Heart left ventricle (tissue), 16 donors: Measurements from ENCODE around the gene UFC1. TPM values are rescaled to one million over a fixed set of nuclear protein-coding genes. Genes with fewer than 3 reads are reported as not detected.

Experiments
- ATAC-seq, 4 donors: fragments of 200-7000 bp; cut with Tn5 transposase; one replicate each; pipeline ENCODE4 v1.9.1; 2020 to 2022; ENCODE audit warnings: moderate library complexity in 4 of 4, mild to moderate bottlenecking in 3 of 4, moderate number of reproducible peaks in 1 of 4
- DNase-seq, 5 donors: peaks; one replicate each; pipeline ENCODE4 v3.0.0-alpha.2; 2020
- H3K27ac ChIP-seq, 12 donors: fragments of 200-600 bp; sonication (generic) in 4 of 12; one replicate each; pipeline versions ENCODE4 v1.5.0 to v1.8.0; 2016 to 2022; ENCODE audit warnings: mild to moderate bottlenecking in 2 of 12
- H3K27me3 ChIP-seq, 9 donors: fragments of 200-600 bp; sonication (generic) in 2 of 9; one replicate each; pipeline versions ENCODE4 v1.5.1 to v1.8.0; 2016 to 2022; ENCODE audit warnings: mild to moderate bottlenecking in 3 of 9
- H3K36me3 ChIP-seq, 9 donors: fragments of 200-600 bp; sonication (generic) in 2 of 9; one replicate each; pipeline versions ENCODE4 v1.5.0 to v1.8.0; 2018 to 2022; ENCODE audit warnings: mild to moderate bottlenecking in 2 of 9
- H3K4me1 ChIP-seq, 12 donors: fragments of 200-600 bp; sonication (generic) in 4 of 12; one replicate each; pipeline versions ENCODE4 v1.5.0 to v1.8.0; 2016 to 2022; ENCODE audit warnings: mild to moderate bottlenecking in 3 of 12
- H3K4me3 ChIP-seq, 12 donors: fragments of 200-600 bp; sonication (generic) in 4 of 12; one replicate each; pipeline versions ENCODE4 v1.5.0 to v1.8.0; 2017 to 2022; ENCODE audit warnings: mild to moderate bottlenecking in 9 of 12, moderate library complexity in 4 of 12
- H3K9me3 ChIP-seq, 12 donors: fragments of 200-600 bp; sonication (generic) in 4 of 12; one replicate each; pipeline versions ENCODE4 v1.5.0 to v1.8.0; 2016 to 2022; ENCODE audit warnings: mild to moderate bottlenecking in 1 of 12
- CTCF ChIP-seq, 12 donors: fragments of 200-600 bp; sonication (generic) in 4 of 12; IDR thresholded peaks; one replicate each; pipeline versions ENCODE4 v1.5.0 to v1.8.0; 2018 to 2022; ENCODE audit warnings: antibody characterized with exemption in 12 of 12, mild to moderate bottlenecking in 5 of 12
- POLR2A ChIP-seq, 2 donors: fragments of 450-650 bp; IDR thresholded peaks; one replicate each; pipeline ENCODE4 v1.6.1; 2017; ENCODE audit warnings: antibody characterized with exemption in 2 of 2, mild to moderate bottlenecking in 2 of 2, moderate library complexity in 2 of 2
- WGBS, 4 donors: extraction: QIAGEN DNeasy Blood & Tissue Kit in 2 of 4; methylation state at CpG; one replicate each; pipeline versions ENCODE4 v1.1.5 to v1.1.7; 2013 to 2018; 5-methylcytosine and 5-hydroxymethylcytosine counted together
- intact Hi-C, 10 donors: fragments of 100-400 bp; cut with DNase I; formaldehyde crosslinking; loops; one replicate each; pipeline versions ENCODE4 v1.11.1 to v1.14.2; 2022
- polyA plus RNA-seq, 2 donors: library from polyadenylated mRNA; stranded (reverse); fragments of 200-250 nt; gene quantifications; one replicate each; pipeline ENCODE4 v1.2.3, GENCODE V29; 2013
- total RNA-seq, 9 donors: library from RNA; depleted of rRNA in 2 of 9; stranded (reverse); fragments of >200 nt in 2 of 9; fragmentation: NEBNext Ultra II Directional in 3 of 9; extraction: Animal tissue kit (Norgen Biotek cat#: 25700) in 3 of 9; gene quantifications; one replicate each; pipeline versions ENCODE4 v1.1.0 to v1.2.4, GENCODE V29; 2016 to 2023
- donor health status: ischemic (EF 13 %, LVEDD 7.1; RV severe dilation, severe dysfunction).
- donor health status: healthy with polysubstance abuse.
- donor health status: DM: no; HTN: yes; CAD: no.
- donor health status: DM: no; HTN: no; CAD: no.
- donor health status: ischemic (EF 25% LVEDD 6.9; RV normal size, moderate dysfunction).
- donor health status: ischemic (EF 25% LVEDD 5.7; RV mildly dilated, moderate dysfunction).
- donor health status: healthy.
- donor health status: DM: yes; HTN: yes; CAD: no.
- donor health status: ischemic (EF 35%, LVEDD 5.7; RV mildly dilated, moderate dysfunction).
- donor health status: nonischemic (EF 11% LVEDD 7.7; RV severe dilation, severe dysfunction).
- donor health status: DM: yes; HTN: yes; CAD: no.
- donor health status: PGD.
- donor health status: ischemic (EF 29% LVEDD 5.4; RV normal size, mild dysfunction).
- donor health status: nonischemic (EF 23%, LVEDD 6.1; RV moderate dilation, normal function).

The UFC1 gene
- total and polyA plus RNA-seq, 11 donors: 54.4 to 131 (median 73.2) TPM

GRCh38 chr1:161130266-161130665 is 23.5 kb upstream of the UFC1 start:
- peak overlapping the region in 4 of 12 donors; percentile 93 to 97 (median 97) for H3K27ac ChIP-seq

GRCh38 chr1:161131523-161132409 is 22.0 kb upstream of the UFC1 start:
- Histone ChIP-seq H3K27me3 (no peaks in the 10 kb centered on the region), H3K4me1 (peaks cover 5 to 76% (median 44%) of the 10 kb centered on the region in 12 donors), H3K27ac (peak overlapping the region; percentile 87 to 99 (median 97)), H3K36me3 (peaks cover 0 to 39% (median 34%) of the 10 kb centered on the region in 9 donors), H3K4me3 (peak overlapping the region; percentile 42 to 92 (median 71)), H3K9me3 (no peaks in the 10 kb centered on the region)
- peak in 1 of 4 donors; percentile 16 for ATAC-seq
- 3 to 4% (median 4%) methylated on average over 21 to 22 of the region's 22 CpGs for WGBS, 4 donors
- intact Hi-C loops: loop anchor here in 8 of 10 donors (1.0 to 10.0 kb wide), 7 partner anchors 13 to 137 kb away; partner anchors contain the start of genes NIT1 (in 4 of the 8), PFDN2 (in 4 of the 8) and USF1 (in 3 of the 8)
- DNase-seq: peak in 1 of 5 donors; percentile 30
- no peak for TF ChIP-seq CTCF (IDR thresholded peaks at IDR 0.05)
- no peak for TF ChIP-seq POLR2A (IDR thresholded peaks at IDR 0.05)

More at GRCh38 chr1:161130266-161130665, 23.5 kb upstream of the UFC1 start:
- Histone ChIP-seq H3K4me3 (peak overlapping the region in 2 of 12 donors; percentile 64 to 72), H3K9me3 (no peaks in the 10 kb centered on the region), H3K36me3 (peaks cover 0 to 54% (median 48%) of the 10 kb centered on the region in 9 donors), H3K27me3 (no peaks in the 10 kb centered on the region), H3K4me1 (peaks cover 5 to 69% (median 44%) of the 10 kb centered on the region in 12 donors)
- DNase-seq (no peak), ATAC-seq (no peak)
- intact Hi-C loops: loop anchor here in 5 of 10 donors (10.0 kb wide), 2 partner anchors 85 to 135 kb away; partner anchors contain the start of gene USF1 (in 3 of the 5)
- 18 to 41% (median 25%) methylated on average over 1 of the region's 1 CpG for WGBS, 4 donors
- TF ChIP-seq CTCF (IDR thresholded peaks at IDR 0.05) (no peak), POLR2A (IDR thresholded peaks at IDR 0.05) (no peak)

GRCh38 chr1:161132410-161133219 is 21.2 kb upstream of the UFC1 start, which contains the start of gene DEDD:
DEDD (minus strand) TSS chr1:161132667; CDS start chr1:161124462, 8,205 bp downstream.
- peak; percentile 93 to 97 (median 96) for ATAC-seq
- Histone ChIP-seq H3K27me3 (no peaks in the 10 kb centered on the region), H3K36me3 (peaks cover 0 to 31% (median 26%) of the 10 kb centered on the region in 9 donors), H3K27ac (peak within 1 kb of the TSS; percentile 87 to 99 (median 97)), H3K4me3 (peak within 1 kb of the TSS; percentile 42 to 92 (median 71)), H3K4me1 (peaks cover 5 to 74% (median 41%) of the 10 kb centered on the region in 12 donors), H3K9me3 (no peaks in the 10 kb centered on the region)
- peak; percentile 95 to 97 (median 96) for DNase-seq
- TF ChIP-seq CTCF (IDR thresholded peaks at IDR 0.05): peak in 3 of 12 donors; percentile 9 to 30 (median 22)
- peak in 1 of 2 donors; percentile 48 for TF ChIP-seq POLR2A (IDR thresholded peaks at IDR 0.05)
- intact Hi-C loops: loop anchor here in 8 of 10 donors (1.0 to 10.0 kb wide), 8 partner anchors 14 to 138 kb away; partner anchors contain the start of genes NIT1 (in 4 of the 8), PFDN2 (in 4 of the 8), USF1 (in 3 of the 8) and UFC1 (in 1 of the 8)
- WGBS, 4 donors: 1% methylated on average over 23 to 68 of the region's 68 CpGs
